Gastroesophageal sphincter (tissue), 3 donors: ENCODE results near the gene RAB7A.

Experiments
- CTCF ChIP-seq, 4 experiments: fragments of 200-600 bp in 2 of 4; fragments of 450-650 bp in 2 of 4; sonication (generic) in 1 of 4; IDR thresholded peaks; one replicate each; pipeline ENCODE4 v1.5.1; 2017 to 2019; ENCODE audit warnings: antibody characterized with exemption in 4 of 4, mild to moderate bottlenecking in 2 of 4, moderate library complexity in 2 of 4
- EP300 ChIP-seq: sonication (generic); formaldehyde crosslinking; IDR thresholded peaks from one replicate; pipeline ENCODE4 v1.6.1; 2017; ENCODE audit warnings: antibody characterized with exemption, mild to moderate bottlenecking

- TF ChIP-seq EP300 = no peak
- no peak for TF ChIP-seq CTCF (IDR thresholded peaks at IDR 0.05)
Measured at GRCh38 chr3:128803307-128803706, 77.3 kb downstream of the RAB7A start.
